ENCODE data around the gene TACC2. TPM values are rescaled to one million over a fixed set of nuclear protein-coding genes. Genes with fewer than 3 reads are reported as not detected.

The TACC2 gene
- total and polyA plus RNA-seq, 2 experiments from 2014 or later: 30.8 to 35.9 TPM

GRCh38 chr10:122014652-122015248, 25.8 kb downstream of the TACC2 start:
- Mint-ChIP-seq H3K9me3 (no peaks in the 10 kb centered on the region), H3K27ac (no peak overlapping the region), H3K4me3 (no peak overlapping the region), H3K4me1 (peaks cover 14% of the 10 kb centered on the region), H3K36me3 (ENCODE audit: low read depth) (no peaks in the 10 kb centered on the region), H3K27me3 (ENCODE audit: insufficient read depth, low read depth, poor library complexity) (peaks cover 7% of the 10 kb centered on the region)
- Histone ChIP-seq H3K36me3 (ENCODE audit: insufficient read depth) (no peaks in the 10 kb centered on the region), H3K4me3 (no peak overlapping the region), H3K79me2 (replicated peaks; ENCODE audit: insufficient read depth) (no peaks in the 10 kb centered on the region), H3K4me2 (no peak overlapping the region), H3K27me3 (ENCODE audit: insufficient read depth) (no peaks in the 10 kb centered on the region), H3K4me1 (ENCODE audit: insufficient read depth) (peaks cover 15% of the 10 kb centered on the region), H3K9me2 (ENCODE audit: insufficient read depth) (no peaks in the 10 kb centered on the region), H2AFZ (no peak overlapping the region), H3K27ac (ENCODE audit: low read depth) (no peak overlapping the region), H4K20me1 (replicated peaks; ENCODE audit: insufficient read depth) (no peaks in the 10 kb centered on the region), H3F3A (replicated peaks; ENCODE audit: low read depth) (no peaks in the 10 kb centered on the region)
- TF ChIP-seq REST (IDR thresholded peaks at IDR 0.05; ENCODE audit: unreplicated experiment) (no peak), ZNF114 (CRISPR knock-in tag; IDR thresholded peaks at IDR 0.05) (no peak), POLR2AphosphoS5 (IDR thresholded peaks at IDR 0.05; ENCODE audit: low read depth) (no peak), JUNB (IDR thresholded peaks at IDR 0.05; ENCODE audit: unreplicated experiment) (no peak), ZNF331 (CRISPR knock-in tag; IDR thresholded peaks at IDR 0.05; ENCODE audit: low read depth) (no peak), EZH2 (IDR thresholded peaks at IDR 0.05; ENCODE audit: low read depth, unreplicated experiment) (no peak), NANOG (IDR thresholded peaks at IDR 0.05; ENCODE audit: borderline replicate concordance) (no peak), CREB1 (CRISPR knock-in tag; IDR thresholded peaks at IDR 0.05; ENCODE audit: low read depth) (no peak), STAT1 (IDR thresholded peaks at IDR 0.05; ENCODE audit: unreplicated experiment) (no peak), ETS1 (IDR thresholded peaks at IDR 0.05) (no peak), EZH2phosphoT487 (IDR thresholded peaks at IDR 0.05; ENCODE audit: unreplicated experiment) (no peak), ZNF462 (CRISPR knock-in tag; IDR thresholded peaks at IDR 0.05) (no peak), CTCF (conservative IDR thresholded peaks at IDR 0.05; ENCODE audit: low read depth in 2 of 2) (no peak)
- DNase-seq (ENCODE audit: low spot score): no peak
- no peak for ATAC-seq
